SK-N-MC (cell line): ENCODE measurements around the gene MAPKAPK3.

Experiments used
- EZH2 ChIP-seq: fragments of 200-600 bp; sonication (generic); IDR thresholded peaks from one replicate; pipeline ENCODE4 v1.6.1; 2017; ENCODE audit warnings: antibody characterized with exemption
- POLR2AphosphoS5 ChIP-seq: IDR thresholded peaks from 2 replicates; pipeline ENCODE4 v1.6.1; 2012; ENCODE audit warnings: mild to moderate bottlenecking, low read depth, low read length, borderline replicate concordance

DNA sequence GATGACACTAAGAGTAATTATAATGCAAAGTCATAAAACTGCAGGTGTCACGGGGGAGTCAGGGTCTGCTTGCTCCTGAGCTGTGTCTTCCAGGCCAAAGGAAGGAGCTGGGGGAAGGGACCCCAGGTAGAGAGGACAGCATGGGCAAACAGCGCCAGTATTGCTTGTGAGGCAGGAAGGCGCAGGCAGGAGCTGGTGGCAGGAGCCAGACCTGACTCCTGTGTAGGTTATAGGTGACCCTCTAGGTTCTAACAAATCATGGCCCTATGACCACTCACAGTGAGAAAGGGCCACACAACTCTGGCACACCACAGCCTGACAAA is 7.2 kb upstream of the MAPKAPK3 start:
- no peak for TF ChIP-seq POLR2AphosphoS5
- no peak for TF ChIP-seq EZH2
